ENCODE results near the gene EFNA2.

EFNA2 gene

DNA sequence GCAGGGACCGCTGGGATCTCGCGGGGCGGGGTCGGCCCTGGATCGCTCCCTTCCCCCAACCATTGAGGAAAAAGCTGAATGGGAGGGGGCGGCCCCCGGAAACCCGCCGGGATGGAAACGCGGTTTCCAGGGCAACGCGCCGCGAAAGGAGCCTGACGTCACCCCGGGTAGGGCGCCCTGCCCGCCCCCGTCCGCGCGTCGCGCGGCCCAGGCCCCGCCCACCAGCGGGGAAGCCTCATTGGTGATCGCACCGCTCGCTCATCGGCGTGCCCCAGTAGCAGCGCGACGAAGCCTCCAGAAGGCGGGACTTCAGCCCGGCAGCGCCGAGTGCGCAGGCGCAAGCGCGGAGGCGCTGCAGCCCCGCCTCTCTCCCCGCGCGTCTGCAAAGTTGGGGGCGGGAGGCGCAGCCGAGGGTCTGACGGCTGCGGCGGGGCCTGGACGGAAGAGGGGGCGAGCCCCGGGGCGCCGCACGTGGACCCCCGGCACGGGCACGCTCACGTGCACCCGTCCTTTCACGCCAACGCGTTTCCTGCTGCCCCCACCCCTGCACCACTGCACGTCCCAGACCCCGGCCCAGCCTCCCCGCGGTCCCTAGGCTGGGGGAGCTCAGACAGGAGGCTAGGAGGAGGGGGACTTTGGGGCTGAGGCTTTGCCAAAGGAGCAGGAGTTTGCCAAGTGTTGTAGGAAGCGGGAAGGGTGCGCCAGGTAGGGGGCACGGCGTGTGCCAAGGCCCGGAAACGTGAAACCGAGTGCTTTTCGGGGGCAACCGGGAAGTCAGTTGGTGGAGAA lies 24.7 kb upstream of the EFNA2 start:
- DNase-seq (ENCODE audit: low read depth, low spot score), result peak; percentile 93

DNA sequence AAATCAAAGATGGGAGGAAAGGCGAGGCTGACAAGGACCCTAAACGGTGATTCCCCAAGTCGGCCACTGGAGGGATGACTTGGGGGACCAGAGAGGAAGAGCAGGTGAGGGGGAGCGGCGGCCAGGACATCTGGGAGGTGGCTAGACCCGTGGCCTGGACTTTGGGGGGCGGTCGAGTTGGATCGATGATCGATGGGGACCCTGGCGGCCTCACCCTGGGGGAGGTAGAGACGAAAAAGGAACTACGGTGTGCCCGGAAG lies 24.2 kb upstream of the EFNA2 start:
- no peak for DNase-seq (ENCODE audit: low read depth, low spot score)

GRCh38 chr19:1261798-1262622 lies 23.7 kb upstream of the EFNA2 start:
- DNase-seq (ENCODE audit: low read depth, low spot score), result no peak

DNA sequence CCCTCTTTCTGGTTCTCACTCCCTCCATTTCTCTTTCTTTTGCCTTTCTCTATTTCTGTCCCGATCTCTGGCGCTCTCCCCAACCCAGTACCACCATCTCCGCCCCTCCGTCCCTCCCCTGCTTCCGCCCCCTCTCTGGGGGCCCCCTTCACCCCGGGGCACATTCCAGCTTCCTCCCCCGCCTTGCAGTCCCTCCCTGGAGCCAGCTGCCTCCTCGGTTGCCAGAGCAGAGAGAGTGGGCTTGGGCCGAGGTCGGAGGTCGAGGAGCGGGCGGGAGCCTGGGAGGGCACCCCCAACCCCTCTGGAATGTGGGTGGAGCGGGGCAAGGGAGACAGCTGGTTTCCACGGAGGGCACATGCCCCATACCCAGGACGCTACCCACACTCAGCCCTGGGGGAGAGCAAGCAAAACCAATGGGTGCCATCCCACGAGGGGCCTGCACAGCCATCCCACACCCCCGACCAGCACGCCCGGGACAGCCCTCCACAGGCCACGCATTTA lies 23.0 kb upstream of the EFNA2 start:
- DNase-seq (ENCODE audit: low read depth, low spot score), result no peak

- no peak for DNase-seq (ENCODE audit: low read depth, low spot score)
Observed at GRCh38 chr19:1263188-1263587, 22.5 kb upstream of the EFNA2 start.

- no peak for DNase-seq (ENCODE audit: low read depth, low spot score)
Observed at GRCh38 chr19:1264801-1265614, 20.7 kb upstream of the EFNA2 start.

GRCh38 chr19:1265615-1266128 lies 20.0 kb upstream of the EFNA2 start:
- no peak for DNase-seq (ENCODE audit: low read depth, low spot score)

- DNase-seq (ENCODE audit: low read depth, low spot score), result no peak
Observed at GRCh38 chr19:1266129-1266915, 19.4 kb upstream of the EFNA2 start.

DNA sequence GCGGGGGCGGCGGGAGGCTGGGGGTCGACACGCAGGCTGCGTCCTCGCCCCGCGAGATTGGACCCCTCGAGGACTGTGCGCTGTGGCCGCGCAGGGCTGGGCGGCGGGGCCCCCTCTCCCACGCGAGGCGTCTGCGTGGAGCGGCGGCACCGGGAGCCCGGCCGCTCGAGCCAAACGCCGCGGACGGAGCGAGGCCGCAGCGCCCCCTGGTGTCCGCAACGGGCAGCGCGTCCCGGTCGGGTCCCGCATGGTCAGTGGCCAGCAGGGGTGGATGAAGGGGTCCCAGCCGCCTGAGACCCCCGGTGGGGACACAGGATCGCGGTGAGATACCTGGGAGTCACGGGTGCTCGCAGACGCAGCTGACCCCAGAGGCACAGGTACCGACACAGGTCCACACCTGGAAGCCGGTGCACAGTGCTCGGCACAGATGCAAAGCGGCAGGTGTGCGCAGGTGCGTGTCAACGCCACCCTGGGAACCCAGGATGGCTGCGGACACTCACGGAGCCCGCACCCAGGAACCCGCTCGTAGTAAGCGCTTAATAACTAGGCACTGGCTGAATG lies 18.7 kb upstream of the EFNA2 start:
- no peak for DNase-seq (ENCODE audit: low read depth, low spot score)

DNA sequence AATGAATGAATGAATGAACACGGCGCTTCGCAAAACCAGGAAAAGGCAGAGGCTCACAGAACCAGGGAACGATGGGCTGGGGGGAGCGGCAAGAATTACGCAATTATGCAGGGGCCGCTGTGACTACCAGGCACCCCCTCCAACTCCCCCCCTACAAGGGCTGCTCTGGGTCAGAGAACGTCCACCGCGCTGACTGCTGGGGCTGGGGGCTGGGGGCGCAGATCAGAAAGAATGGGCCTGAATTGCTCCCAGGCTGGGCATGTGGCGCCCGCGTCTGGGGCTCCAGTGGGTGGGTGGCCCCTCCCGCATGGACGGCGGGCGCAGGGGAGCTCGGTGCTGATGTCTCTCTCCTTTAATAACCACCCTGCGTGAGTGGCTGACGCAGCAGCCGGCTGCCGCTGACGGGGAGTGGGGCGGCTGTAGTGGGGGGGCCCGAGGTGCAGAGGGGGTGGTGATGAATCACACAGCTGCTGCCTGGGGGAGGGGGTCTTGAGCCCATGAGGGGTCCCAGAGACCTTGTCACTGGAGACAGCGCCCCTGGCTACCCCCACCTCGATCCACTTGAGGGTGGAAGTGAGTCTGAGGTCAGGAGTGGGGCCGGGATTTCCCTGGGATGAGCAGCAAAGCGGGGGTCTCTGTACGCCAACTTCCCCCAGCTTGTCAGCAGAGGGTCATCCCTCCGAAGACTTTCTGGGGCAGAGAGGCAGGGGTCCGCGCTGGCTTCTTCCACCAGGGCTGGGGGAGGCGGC lies 18.0 kb upstream of the EFNA2 start:
- no peak for DNase-seq (ENCODE audit: low read depth, low spot score)

- DNase-seq (ENCODE audit: low read depth, low spot score), result no peak
Observed at GRCh38 chr19:1268226-1269064, 17.2 kb upstream of the EFNA2 start.

DNA sequence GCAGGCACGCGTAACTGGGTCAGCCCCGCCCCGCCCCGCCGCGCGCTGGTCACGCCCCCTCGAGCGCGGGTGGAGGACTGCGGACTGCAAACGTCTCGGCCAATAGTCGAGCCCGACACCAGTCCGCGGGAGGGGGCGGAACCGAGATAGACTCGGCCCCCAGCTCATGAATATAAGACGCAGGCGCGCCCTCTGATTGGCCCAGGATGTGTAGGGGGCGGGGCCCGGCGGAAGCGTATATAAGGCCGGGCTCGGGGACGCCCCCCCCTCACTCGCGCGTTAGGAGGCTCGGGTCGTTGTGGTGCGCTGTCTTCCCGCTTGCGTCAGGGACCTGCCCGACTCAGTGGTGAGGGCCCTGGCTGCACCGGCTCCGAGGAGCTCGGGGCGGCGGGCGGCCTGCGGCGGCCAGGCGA lies 16.6 kb upstream of the EFNA2 start, which contains the start of gene CIRBP:
Gene CIRBP (plus strand): TSS at position 268 of the 413 bp plus-strand sequence. CDS start 1,602 bp downstream, outside the sequence.
- peak; percentile 99 for DNase-seq (ENCODE audit: low read depth, low spot score)

DNA sequence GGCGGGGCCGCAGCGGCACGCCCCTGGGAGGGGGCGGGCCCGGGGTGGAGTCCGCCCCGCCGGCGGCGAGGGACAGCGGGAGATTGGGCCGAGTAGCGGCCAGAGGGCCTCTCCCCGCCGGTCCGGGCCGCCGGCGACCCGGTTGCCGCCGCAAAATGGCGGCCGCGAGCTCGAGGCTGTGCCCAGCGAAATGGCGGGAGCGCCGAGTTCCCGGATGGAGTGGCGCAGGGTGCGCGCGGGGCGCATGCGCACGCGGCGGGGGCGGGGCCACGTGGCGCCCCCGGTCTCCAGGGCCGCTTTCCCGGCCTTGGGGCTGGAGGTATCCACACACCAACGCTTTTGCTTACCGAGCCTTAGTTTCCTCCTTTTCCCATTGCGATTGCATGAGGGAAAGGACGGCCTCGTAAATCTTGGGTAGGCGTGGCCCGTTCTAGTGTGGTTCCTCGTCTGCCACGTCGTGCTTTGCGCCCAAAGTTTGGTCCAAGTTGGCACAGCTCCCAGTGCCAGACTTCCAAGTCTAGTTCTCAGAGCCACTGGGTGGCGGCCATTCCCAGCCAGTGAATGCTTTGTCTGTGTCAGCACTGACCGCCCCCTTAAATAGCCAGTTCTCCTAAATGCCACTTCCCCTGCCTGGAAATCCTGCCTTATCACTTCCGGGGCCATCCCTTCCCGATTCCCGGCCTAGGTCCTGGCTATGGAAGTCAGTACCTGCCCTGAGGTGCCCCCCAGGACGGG lies 16.0 kb upstream of the EFNA2 start:
- peak; percentile 79 for DNase-seq (ENCODE audit: low read depth, low spot score)

DNA sequence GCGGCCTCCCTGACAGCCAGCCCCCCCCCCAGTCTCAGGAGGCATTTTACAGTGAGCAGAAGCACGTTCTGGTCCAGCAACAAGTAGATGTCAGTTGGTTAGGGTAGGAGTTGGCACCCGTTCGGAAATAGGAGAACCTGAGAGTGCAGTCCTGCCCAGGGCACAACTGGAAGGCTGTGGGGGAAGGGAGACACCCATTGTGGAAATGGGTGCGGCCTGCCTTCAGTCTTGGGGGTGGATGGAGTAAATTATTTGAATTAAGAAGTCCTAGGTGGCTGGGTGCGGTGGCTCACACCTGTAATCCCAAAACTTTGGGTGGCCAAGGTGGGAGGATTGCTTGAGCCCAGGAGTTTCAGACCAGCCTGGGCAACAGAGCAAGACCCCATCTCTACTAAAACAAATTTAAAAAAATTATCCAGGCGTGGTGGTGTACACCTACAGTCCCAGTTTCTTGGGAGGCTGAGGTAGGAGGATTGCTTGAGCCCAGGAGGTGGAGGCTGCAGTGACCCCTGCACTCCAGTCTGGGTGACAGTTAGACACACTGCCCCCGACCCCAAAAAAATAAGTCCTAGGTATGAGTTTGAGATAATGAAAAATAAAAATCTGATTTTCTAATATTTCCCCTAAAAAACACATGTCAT lies 15.3 kb upstream of the EFNA2 start:
- no peak for DNase-seq (ENCODE audit: low read depth, low spot score)

- no peak for DNase-seq (ENCODE audit: low read depth, low spot score)
Observed at GRCh38 chr19:1270854-1271527, 14.7 kb upstream of the EFNA2 start.

GRCh38 chr19:1271528-1272422 lies 13.9 kb upstream of the EFNA2 start:
- no peak for DNase-seq (ENCODE audit: low read depth, low spot score)
